GM18498 (cell line): ENCODE results near the gene ATP2A2.
A peak's percentile ranks its signal among the peaks of the same experiment; 100 is the strongest.
"Not testable (repeated sequence)": the region's sequence is repeated elsewhere in the genome, so short reads cannot be mapped to it uniquely, and the experiment has no call there.

Experiments
- ATAC-seq: cut with Tn5 transposase; IDR thresholded peaks from one replicate; pipeline ENCODE4 v1.9.1; 2021; ENCODE audit warnings: mild to moderate bottlenecking, moderate library complexity; ENCODE audit not compliant: unreplicated experiment

Gene ATP2A2

DNA sequence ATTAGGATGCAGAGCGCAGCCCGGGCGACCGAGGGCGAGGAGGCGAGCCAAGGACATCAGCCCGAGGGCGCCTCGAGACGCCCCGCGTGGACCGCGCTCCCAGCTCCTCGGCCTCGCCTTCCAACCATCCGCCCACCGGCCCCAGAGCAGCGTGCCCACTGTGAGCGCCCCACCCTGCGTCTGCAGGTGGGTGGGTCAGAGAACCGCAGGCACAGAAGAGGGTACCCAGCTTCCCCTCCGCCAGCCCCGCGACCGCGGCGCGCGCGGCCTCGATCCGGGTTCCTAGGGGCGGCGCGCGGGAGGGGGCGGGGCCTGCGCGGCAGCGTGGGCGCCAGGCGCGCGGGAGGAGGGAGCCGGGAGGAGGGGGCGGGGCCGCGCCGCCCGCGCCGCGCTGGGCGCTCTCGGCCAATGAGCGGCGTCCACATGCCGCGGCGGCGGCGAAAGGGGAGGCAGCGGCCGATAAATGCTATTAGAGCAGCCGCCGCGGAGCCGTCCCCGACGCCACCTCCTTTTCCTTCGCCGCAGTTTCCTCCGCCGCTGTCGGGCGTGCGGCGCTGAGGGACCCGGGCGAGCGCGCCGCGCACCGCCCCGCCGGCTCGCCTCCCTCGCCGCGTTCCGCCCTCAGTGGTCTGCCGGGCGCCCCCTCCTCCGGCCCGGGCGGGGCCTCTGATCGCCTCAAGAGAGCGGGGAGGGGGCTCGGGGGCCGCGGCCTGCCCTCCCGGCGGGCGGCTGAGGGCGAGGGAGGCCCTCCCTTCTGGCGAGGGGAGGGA, at the start of gene ATP2A2:
Gene ATP2A2 (plus strand): TSS at position 469 of the 770 bp plus-strand sequence. CDS start 543 bp downstream, outside the sequence.
- peak; percentile 82 for ATAC-seq

- no peak for ATAC-seq
Measured at GRCh38 chr12:110233212-110233903, 47.7 kb upstream of the ATP2A2 start.

- no peak for ATAC-seq
Measured at GRCh38 chr12:110234331-110234751, 46.7 kb upstream of the ATP2A2 start.

- ATAC-seq, result no peak
Measured at GRCh38 chr12:110234755-110235154, 46.3 kb upstream of the ATP2A2 start.

DNA sequence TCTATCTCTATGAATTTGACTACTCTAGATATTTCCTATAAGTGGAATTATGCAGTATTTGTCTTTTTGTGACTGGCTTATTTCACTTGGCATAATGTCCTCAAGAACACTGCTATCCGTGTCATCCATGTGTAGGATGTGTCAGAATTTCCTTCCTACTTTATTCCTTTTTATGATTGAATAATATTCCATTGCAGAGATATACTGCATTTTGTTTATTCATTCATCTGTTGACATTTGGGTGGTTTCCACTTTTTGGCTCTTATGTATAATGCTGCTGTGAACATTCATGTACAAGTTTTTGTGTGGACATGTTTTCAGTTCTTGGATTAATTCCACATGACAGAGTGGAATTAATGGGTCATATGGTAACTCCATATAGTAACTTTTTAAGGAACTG, 45.7 kb upstream of the ATP2A2 start:
- ATAC-seq, result no peak

DNA sequence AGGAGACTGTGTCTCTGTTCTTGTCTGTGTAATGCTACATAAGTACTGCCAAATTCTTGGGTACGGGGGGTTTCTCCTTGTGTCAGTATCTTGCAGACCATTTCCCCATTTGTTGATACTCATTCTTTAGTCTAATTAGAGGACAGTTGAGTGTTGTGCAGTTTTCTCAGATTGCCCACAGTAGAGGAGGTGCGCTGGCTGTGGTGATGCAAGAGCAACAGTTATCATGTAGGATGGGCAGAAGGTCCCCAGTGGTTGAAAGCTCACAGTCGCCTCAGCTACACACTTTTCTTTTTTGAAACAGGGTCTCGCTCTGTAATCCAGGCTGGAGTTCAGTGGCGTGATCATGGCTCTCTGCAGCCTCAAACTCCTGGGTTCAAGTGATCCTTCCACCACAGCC, 37.8 kb upstream of the ATP2A2 start:
- no peak for ATAC-seq

GRCh38 chr12:110244372-110244771, 36.7 kb upstream of the ATP2A2 start:
- ATAC-seq, result no peak

GRCh38 chr12:110244829-110245228, 36.2 kb upstream of the ATP2A2 start:
- ATAC-seq, result no peak

- ATAC-seq, result peak; percentile 50
Measured at GRCh38 chr12:110245369-110245772, 35.7 kb upstream of the ATP2A2 start.

DNA sequence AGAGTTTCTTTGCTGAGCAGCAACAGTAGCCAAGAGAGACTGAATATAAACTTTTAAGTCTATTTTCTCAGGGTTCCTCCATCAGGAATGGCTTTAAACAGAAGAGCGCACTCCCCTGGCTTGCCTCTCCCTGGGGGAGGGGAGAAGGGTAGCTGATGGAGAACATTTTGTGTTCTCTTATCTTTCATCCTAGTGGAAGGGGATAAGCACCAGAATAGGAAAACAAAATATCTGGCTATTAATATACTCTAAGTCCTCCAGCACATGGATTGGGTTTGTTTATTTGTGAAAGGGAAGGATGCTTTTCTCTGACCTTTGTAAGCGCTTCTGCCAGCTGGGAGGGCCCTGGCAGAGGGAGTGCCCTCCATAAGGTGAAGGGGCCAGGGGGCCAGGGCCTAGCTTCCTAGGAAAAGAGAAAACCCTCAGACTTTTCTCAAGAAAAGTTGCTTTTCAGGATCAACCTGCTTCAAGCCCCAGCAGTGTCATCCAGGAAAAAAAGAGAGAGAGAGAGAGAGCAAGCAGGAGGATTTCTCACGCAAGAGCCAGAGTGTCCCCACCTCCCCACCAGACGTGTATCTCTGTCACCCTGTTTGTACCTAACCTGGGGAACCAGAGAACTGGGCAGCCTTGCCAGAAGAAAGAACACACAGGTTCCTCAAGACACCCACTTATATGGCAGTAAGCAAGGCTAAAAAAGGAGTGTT, 34.3 kb upstream of the ATP2A2 start:
- ATAC-seq, result no peak

DNA sequence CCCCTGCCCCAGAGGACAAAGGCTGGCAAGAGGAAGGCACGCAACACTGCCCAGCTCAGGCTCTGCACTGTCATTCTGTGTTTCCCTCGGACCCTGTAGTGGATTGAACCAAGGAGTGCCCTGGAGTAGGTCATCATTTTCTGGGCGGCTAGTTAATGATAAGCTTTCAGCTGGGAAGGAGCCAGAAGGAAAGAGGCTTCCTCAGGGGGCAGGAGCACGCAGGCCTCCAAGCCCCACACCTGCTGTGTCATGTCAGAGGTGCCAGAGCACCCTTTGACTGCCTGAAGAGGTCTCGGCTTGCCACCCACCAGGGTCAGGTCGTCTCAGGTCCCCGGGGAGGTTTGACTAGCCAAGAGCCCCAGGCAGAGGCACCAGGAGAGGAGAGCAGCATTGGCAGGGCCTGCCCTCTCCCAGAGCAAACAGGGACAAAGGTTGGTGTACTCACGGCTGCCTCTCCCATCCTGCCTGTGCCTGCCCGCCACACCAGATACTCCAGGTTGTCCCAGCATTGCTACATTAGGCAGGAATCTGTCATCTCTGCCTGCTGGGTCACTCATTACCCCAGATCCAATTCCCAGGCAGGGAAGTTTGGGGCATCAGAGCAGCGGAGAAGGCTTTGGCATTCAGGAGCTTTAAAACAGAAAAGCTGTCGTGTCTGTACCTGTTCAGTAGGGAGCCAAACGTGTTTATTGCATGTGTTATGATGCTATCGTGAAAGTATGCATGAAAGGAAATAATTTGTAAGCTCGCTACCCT, 33.5 kb upstream of the ATP2A2 start:
- no peak for ATAC-seq

- ATAC-seq, result no peak
Measured at GRCh38 chr12:110248096-110248447, 33.0 kb upstream of the ATP2A2 start.

GRCh38 chr12:110249105-110249504, 31.9 kb upstream of the ATP2A2 start:
- no peak for ATAC-seq

DNA sequence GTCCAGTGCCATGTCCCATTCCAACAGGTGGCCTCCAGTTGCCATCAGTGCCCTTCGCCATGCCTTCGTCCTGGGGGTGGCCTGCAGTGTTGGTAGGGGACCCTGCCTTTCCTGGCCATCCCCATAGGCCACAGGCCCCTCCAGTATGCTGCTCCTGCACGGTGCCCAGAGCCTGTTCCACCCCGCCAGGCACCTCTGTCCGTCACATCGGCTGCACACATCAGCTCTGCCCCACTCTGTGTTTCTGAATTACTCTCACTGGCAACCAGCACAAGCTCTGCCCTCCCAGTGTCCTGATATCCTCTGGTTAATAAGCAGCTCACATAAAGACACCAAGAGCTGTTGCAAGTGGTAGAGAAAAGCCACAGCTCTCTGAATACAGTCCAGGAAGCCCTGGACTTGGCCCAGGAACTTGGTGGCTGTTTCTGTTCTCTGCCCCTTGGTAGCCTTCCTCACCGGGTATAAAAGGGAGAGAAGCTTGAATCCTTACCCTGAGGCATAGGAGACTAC, 31.3 kb upstream of the ATP2A2 start:
- no peak for ATAC-seq

GRCh38 chr12:110251381-110251780, 29.7 kb upstream of the ATP2A2 start:
- no peak for ATAC-seq

- ATAC-seq, result no peak
Measured at GRCh38 chr12:110252716-110253115, 28.3 kb upstream of the ATP2A2 start.

DNA sequence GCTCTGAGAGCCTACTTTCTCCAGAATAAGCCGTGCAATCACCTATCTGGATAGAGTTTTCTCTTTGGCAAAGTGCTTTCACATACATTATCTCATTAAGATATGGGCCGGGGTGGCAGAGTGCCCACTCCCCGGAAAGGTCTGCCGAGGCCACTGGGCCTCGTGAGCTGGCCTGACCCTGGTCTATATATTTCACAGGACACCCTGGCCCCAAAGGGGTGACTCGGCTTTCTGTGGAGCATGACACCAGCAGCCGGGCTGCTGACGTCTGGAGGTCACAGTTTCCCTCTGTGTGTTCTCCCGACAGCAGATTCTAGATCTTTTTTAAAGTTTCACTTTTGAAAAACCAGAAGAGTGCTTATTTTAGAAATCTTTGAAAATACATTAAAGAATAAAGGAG, 27.9 kb upstream of the ATP2A2 start:
- ATAC-seq, result no peak

GRCh38 chr12:110254971-110255540, 26.0 kb upstream of the ATP2A2 start:
- ATAC-seq, result no peak

GRCh38 chr12:110255890-110256456, 25.1 kb upstream of the ATP2A2 start:
- ATAC-seq, result not testable (repeated sequence)

DNA sequence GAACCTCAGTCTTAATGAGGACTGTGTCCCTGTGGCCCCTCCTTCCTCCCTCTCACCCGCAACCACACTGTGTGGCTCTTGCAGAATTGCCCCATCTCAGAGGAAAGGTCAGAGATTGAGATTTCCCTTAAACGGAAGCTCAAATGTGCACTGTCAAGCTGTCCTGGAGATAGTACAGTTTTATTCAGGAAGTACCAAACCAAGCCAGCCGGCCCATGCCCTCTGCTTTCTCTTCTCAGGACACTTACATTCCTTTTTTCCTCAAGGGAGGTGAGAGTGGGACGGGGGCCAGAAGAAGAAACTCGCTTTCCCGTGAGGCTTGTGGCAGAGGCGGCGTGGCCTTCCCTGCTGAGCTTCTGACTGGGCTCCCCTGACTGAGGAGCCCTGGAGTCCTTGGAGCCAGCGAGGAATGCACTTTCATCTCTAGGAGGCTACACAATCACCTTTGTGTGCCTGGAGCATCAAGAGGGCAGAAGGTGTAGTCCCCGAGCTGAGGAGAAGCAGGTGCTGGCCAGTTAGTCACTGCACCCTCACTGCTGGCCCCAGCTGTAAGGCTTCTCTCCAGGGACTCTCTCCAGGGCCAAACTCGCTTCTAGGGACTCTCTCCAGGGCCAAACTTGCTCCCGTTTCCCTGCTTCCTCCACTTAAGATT, 24.1 kb upstream of the ATP2A2 start:
- ATAC-seq, result no peak
